NCI-H524 treated with DMSO at 0.1 percent for 48 hours (cell line): ENCODE results near the gene MAEA.
"Not testable (repeated sequence)": the region's sequence is repeated elsewhere in the genome, so short reads cannot be mapped to it uniquely, and the experiment has no call there.

Experiments used
- DNase-seq: peaks from one replicate; lab custom pipeline; 2025; lab: John Stamatoyannopoulos, UW

The MAEA gene

GRCh38 chr4:1279253-1279652 lies 10.4 kb upstream of the MAEA start:
- DNase-seq, result no peak

DNA sequence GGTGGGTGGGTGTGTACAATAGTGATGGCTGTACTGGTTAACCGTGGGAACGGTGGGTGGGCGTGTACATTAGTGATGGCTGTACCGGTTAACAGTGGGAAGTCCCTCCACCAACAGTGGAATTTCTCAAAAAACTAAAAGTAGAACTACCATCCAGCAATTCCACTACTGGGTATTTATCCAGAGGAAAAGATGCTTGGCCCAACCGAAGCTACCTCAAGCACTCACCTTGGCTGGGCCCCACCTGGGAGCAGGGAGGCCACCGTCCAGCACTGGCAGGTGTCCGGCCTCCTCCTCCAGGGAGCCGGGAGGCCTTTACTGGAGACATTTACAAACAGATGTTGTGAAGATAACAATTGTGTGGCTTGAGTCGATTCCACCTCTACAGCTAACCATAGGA lies 6.0 kb upstream of the MAEA start:
- DNase-seq, result no peak

DNA sequence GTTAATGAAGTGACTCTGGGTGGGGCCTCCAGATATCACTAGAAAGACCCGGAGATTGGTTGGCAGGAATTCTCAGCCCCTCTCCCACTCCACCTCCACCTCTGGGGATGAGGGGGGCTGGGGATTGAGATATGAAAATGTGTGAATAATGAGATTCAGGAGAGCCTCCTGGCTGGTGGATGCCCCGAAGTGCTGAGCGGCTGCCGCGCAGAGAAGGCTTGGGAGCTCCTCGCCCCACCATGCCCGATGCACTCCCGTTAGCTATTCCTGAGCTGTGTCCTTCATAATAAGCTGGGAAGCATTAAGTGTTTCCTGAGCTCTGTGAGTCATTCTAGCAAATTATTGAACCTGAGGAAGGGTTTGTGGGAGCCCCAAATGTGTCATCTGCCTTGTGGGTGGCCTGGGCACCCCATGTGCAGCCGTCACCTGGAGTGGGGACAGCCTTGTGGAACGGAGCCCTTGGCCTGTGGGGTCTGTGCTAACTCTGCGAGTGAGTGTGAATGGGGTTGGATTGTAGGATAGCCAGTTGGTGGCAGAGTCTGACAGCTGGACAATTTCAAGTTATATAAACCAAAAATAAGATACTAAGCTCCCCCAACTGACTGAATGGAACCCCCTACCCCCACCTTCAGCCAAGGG lies 4.4 kb upstream of the MAEA start:
- DNase-seq, result no peak

GRCh38 chr4:1285790-1286553 lies 3.7 kb upstream of the MAEA start:
- no peak for DNase-seq

GRCh38 chr4:1288786-1289185 lies 905 bp upstream of the MAEA start:
- DNase-seq, result no peak

GRCh38 chr4:1290165-1290977 lies 680 bp downstream of the MAEA start:
- no peak for DNase-seq

- DNase-seq, result no peak
Observed at GRCh38 chr4:1291091-1291490, 1.4 kb downstream of the MAEA start.

GRCh38 chr4:1291996-1292702 lies 2.5 kb downstream of the MAEA start:
- no peak for DNase-seq

- DNase-seq, result not testable (repeated sequence)
Observed at GRCh38 chr4:1292703-1293011, 3.0 kb downstream of the MAEA start.

DNA sequence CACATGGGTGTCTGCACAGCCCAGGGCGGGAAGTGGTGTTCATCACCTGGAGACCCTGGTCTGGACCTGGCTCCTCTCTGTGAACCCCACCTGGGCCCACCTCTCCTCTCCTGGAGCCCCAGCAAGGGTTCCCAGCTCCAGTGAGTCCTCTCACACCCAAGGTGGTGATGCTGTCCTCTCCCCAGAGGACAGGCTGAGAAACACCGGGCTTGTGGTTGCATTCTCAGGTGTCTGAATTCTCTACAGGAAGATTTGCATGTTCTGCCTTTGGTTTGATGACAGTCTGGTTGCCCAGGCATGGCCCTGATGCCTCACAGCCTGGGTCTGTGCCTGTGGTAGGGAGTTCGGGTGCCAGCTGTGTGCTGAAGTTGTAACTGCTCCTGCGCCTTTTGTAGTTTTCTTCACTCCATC lies 3.8 kb downstream of the MAEA start:
- DNase-seq, result no peak

GRCh38 chr4:1293991-1294390 lies 4.3 kb downstream of the MAEA start:
- no peak for DNase-seq

DNA sequence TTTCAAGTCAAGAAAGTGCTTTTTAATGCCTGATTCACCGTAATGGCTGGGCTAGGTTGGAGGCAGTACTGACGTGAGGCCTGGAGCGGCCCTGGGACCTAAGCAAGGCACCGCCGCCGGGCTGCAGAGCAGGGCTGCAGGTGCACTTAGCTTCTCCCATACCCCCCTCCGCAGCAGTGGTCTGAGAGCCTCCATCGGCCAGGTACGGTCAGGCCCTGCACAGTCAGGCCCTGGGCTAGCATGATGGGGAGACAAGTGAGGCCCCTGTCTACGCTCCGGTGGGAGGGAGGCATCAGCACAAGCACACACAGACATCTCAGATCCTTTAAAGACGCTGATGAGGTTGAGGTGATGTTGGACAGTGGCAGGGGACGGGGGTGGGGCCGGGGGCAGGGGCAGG lies 4.7 kb downstream of the MAEA start:
- DNase-seq, result no peak

DNA sequence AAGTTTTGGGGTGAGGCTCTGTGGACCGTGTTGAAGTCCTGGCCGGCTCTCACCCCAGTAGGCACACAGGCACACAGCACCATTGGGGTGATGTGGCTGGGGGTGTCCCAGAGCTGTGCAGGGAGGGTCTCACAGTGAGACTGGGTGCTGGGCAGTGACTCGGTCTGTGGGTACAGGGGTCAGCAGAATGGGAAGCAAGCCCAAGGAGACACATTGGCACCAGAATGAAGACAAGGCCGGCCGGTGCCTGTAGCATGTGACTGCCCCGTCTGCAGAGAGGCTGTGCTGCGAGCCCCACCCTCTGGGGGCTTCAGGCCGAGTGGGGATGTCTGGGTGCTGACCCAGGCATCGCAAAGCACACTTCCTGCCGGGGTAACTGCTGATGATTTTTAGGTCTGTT lies 5.2 kb downstream of the MAEA start:
- no peak for DNase-seq

GRCh38 chr4:1295405-1296055 lies 5.8 kb downstream of the MAEA start:
- DNase-seq, result no peak

GRCh38 chr4:1296324-1297022 lies 6.8 kb downstream of the MAEA start:
- no peak for DNase-seq

DNA sequence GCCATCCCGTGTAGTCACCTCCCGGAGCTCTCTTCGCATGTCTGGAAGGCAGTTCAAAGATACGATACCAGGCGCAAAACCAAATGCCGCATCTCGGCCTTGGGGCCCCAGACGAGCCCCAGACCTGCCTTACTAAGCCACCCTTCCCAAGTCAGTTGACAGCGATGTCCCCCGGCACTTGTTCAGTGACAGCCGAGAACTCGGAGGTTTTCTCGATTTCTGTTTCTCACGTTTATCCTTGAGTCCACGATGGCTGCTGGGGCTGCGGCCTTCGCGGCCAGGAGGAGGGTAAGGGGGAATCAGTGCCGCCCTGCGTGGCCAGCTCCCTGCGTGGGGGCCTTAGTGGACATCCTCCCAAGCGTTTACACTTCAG lies 7.3 kb downstream of the MAEA start:
- DNase-seq, result no peak

DNA sequence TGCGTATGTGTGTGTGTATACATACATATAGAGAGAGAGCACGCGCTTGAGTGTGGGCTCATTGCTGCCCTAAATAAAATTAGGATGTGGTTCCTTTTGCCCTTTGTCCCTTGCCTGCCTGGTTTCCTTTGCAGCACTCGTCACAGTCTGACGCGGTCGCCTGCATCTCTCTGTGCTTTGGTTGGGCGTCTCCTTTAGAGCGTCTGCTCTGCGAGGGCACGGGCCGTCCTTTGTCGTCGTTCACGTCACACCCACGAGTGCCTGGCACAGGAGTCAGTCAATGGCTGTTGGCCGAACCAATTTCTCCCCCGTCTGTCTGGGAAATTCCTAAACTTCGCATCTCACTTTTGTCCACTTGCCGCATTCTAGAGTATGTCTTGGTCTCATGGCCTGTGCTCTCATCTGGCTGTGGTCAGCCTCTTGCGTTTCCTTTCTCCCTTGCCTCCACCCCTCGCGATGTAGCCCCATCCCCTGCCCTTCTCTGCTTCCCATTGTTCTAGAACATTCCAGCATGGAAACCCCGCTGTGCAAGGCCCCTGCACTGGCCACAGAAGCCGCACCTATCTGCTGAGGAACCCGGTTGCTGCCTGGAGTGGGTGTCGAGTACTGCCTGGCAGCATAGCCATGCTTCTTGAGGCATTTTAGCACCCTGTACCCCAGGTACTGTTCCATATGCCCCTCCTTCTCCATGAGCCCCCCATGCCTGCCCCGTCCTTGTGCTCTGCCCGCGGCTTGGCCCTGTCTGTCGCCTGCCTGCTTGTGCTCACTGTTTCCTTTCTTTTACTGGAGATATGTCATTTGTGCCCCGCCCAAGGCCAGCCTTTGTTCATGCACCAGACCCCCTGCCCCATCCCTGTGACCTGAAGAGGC lies 8.0 kb downstream of the MAEA start:
- no peak for DNase-seq

GRCh38 chr4:1298461-1298860 lies 8.8 kb downstream of the MAEA start:
- no peak for DNase-seq

DNA sequence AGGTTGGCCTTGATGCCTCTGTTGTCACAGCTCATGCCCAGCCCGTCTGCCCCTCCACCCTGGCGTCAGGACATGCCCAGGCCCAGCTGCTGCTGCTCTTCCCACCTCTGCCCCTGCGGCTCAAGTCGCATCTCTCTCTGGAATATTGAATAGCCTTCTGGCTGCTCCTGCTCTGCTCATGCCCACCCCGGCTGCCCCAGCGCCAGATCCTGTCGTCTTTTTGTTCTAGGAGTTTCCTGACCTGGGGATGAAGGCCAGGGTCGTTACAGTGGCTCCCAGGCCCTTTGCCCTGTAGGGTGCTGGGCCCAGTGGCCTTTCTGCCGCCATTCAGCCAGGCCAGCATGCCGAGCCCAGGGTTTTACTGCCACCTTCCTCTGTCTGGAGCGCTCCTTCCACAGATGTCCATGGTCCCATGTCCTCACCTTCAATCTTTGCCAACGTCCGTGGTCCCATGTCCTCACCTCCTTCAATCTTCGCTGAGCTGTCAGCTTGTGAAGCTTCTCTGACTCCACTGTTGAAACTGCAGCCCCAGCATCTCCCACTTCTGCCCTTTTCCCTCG lies 9.7 kb downstream of the MAEA start:
- DNase-seq, result no peak
